Non-pigmented ciliary epithelial cell (primary cell): ENCODE results near the gene EMSY.

Source experiments
- DNase-seq: peaks from one replicate; pipeline ENCODE4 v3.0.0-alpha.2; 2010; ENCODE audit warnings: low read depth

The EMSY gene

GRCh38 chr11:76459299-76459698 is 14.5 kb downstream of the EMSY start:
- DNase-seq: no peak

DNA sequence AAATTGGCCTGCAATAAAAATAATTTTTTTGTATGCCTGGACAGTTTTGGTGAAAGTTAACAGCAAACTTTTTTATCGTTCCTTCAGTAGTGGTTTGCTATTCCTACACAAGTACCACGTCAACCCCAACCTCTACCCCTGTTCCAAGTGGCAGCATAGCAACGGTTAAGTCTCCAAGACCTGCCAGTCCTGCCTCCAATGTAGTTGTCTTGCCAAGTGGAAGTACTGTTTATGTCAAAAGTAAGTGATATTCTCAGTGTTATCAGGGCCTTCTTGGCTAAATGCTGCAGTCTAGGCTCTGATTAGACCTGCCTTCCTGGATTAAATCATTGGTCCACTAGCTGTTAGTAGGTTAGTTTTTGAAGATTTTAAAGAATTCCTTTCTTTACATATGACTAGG is 15.0 kb downstream of the EMSY start:
- no peak for DNase-seq

DNA sequence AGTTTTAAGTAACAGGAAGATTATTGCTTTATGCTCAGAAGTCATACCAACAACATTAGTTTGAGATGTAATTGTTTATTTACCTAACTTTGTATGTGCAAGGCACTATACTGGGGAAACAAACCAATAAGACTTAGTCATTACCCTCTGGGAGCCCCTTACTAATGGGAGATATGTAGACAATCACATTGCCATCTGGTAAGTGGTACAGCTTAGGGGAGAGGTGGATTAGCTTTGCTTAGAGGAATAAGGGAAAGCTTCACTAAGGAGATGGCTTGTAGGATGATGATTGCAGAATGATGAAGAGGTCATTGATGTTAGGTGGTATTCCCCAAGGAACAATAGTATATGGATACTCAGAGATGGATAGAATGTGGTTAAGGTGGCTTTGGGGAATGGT is 17.5 kb downstream of the EMSY start:
- no peak for DNase-seq

- DNase-seq: no peak
These were observed 20.9 kb downstream of the EMSY start for GRCh38 chr11:76465701-76466100.

- no peak for DNase-seq
These were observed 21.8 kb downstream of the EMSY start for GRCh38 chr11:76466666-76467065.

GRCh38 chr11:76469141-76469540 is 24.3 kb downstream of the EMSY start:
- no peak for DNase-seq

DNA sequence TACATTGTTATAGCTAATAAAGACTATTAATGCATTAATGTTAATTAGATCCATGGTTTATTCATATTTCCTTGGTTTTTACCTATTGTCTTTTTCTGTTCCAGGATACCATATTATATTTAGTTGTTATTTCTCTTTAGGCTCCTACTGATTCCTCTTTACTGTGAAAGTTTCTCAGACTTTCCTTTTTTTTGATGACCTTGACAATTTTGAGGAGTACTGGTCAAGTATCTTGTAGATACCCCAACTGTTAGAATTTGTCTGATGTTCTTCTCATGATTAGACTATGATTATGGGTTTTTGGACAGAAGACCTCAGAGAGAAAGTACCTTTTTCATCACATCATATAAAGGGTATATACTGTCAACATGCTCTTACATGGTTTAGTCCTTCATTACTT is 26.6 kb downstream of the EMSY start:
- DNase-seq: no peak

DNA sequence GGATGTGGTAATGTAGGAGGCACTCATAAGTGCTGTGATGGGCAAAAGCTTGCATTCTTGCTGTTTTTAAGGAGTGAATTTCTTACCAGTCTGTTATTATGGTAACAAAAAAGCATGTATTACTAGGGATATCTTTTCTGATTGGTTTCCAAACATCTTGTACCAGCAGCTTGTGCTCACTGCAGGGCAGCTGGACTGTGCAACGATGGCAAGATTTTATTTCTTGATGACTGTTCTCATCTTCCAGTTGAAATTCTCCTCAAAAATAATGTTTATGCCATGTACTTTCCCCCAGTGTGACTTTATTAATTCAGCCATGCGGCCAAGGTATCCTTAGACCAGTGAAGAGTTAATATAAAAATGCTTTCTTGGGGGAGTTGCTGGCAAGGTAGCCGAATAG is 35.4 kb downstream of the EMSY start:
- DNase-seq: no peak

DNA sequence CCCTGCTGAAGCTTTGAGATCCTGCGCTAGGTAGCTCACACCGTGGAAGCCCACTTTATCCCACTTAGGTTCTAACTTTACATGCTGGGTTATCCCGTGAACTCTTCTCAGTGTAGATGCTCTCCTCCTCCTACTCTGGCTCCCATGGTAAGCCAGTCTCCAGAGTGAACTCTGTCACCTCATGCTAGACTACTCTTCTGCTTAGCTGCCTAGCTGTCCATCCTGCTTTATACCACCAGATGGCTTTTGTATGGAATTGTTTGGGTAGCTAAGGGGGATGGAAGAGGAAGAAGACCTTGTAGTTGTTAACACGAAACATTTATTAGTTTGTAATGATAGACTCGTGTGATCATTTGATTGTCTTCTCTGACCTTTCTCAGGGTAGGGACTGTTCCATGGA is 46.8 kb downstream of the EMSY start:
- no peak for DNase-seq

GRCh38 chr11:76493040-76493439 is 48.2 kb downstream of the EMSY start:
- no peak for DNase-seq

- no peak for DNase-seq
These were observed 49.1 kb downstream of the EMSY start for GRCh38 chr11:76493626-76494539.

- no peak for DNase-seq
These were observed 50.2 kb downstream of the EMSY start for GRCh38 chr11:76495019-76495418.

GRCh38 chr11:76496174-76496573 is 51.4 kb downstream of the EMSY start:
- DNase-seq: no peak

DNA sequence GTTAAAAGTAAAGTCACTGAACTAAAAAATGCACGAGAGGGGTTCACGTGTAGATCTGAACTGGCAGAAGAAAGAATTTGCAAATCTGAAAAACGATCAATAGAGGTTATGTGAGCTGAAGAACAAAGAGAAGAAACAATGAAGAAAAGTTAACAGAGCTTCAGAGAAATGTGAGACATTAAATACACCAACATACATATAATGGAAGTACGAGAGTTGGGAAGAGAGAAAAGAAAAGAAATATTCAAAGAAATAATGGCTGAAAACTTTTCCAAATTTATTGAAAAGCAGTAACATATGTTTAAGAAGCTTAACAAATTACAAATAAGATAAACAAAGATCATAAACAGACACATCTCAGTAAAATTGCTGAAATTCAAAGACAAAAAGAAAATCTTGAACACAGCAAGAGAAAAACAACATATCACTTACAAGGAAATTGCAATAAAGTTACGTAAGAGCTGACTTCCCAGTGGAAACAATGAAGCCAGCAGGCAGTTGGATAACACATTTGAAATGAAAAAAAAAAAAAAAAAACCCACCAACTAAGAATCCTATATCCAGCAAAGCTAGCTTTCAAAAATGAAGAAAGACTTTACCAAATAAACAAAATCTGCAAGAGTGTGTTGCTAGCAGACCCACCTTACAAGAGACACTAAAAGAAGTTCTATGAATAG is 56.8 kb downstream of the EMSY start:
- DNase-seq: no peak

DNA sequence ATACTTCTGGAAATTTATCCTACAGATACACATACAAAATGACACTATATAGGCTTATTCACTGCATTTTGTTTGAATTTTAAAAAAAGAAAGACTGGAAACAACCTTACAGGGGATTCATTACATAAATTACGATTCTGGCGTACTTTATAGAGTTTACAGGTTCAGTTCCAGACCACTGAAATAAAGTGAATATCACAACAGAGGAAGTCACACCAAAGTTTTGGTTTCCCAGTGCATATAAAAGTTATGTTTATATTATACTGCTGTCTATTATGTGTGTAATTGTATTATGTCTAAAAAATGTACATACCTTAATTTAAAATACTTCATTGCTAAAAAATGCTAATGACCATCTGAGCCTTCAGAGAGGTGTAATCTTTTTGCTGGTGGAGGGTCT is 62.0 kb downstream of the EMSY start:
- DNase-seq: no peak

DNA sequence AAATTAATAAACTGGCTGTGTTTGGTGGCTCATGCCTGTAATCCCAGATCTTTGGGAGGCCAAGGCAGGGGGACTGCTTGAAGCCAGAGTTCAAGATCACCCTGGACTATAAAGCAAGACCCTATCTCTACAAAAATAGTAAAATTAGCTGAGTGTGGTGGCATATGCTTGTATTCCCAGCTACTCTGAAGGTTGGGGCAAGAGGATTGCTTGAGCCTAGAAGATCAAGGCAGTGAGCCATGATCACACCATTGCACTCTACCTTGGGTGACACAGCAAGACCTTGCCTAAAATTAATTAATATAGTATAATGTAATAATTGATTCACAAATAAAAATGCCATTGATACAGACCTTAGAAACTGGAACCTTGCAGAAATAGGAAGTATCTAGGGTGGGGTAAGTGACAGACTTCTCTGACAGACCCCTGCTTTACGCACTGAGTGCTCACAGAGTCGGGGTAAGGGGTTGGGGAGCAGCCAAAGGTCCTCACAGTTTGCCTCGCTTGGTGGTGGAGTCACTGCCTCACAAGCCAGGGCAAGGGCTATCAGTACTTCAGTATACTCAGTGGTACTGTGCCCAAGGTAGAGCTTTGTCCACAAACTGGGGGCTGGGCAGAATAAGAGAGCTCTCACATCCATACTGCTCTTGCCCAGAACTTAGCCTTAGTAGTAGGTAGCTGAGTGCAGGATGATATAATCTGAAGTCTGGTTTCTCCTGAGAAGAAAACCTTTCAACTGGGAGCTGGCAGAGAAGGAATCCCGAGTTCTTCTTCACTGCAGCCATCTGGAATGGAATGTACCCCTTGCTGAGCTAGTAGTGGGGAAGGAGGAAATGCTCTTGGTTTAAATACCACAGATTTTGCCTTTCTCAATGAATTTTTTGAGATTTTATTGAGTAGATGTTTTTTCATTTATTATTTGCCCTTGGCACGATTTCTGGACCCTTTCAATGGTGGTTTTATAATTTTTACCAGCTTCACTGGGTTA is 65.5 kb downstream of the EMSY start:
- DNase-seq: peak; percentile 42

- no peak for DNase-seq
These were observed 68.2 kb downstream of the EMSY start for GRCh38 chr11:76512851-76513653.

GRCh38 chr11:76513654-76514034 is 68.8 kb downstream of the EMSY start:
- no peak for DNase-seq

DNA sequence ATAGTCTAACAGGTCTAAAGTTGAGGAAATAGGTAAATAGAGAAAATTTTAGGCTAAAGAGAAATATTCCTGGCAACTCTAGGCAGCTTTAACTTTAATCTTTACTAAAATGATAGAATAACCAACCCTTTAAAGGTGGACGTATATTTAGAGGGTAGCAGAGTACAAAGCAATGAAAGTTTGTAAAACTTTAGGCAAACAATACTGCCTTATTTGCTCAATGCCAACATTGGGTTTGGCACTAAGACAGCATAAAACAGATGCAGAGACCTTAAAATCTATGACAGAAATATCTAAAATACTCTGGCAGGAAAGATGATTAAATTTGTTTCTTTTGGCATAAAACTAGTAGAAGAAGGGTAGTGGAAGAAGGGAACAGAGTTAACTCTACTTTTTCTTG is 70.7 kb downstream of the EMSY start:
- DNase-seq: no peak

GRCh38 chr11:76523147-76523546 is 78.3 kb downstream of the EMSY start:
- DNase-seq: no peak

DNA sequence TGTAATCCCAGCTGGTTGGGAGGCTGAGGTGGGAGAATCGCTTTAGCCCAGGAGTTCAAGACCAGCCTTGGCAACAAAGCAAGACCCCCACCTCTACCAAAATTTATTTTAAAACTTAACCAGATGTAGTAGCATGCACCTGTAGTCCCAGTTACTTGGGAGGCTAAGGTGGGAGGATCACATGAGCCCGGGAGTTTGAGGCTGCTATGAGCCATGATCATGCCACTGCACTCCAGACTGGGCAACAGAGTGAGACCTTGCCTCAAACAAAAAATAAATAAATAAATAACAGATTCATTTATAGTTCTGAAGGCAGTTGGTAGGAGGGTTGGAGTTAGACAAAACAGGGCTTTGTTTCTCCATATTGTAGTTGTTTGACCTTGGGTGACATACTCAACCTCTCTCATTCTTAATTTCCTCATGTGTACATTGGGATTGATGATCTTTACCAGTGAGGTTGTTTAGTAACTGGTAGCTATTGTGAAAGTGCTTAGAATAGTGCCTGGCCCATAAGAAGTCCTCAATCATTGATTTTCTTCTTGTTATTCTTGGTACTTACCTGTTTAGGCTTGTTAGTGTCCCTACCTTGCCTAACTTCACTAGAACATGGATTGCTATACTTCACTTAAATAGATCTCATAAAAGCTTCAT is 79.1 kb downstream of the EMSY start:
- DNase-seq: no peak
